Heart right ventricle (tissue), 16 donors: ENCODE measurements around the gene CA12. TPM values are rescaled to one million over a fixed set of nuclear protein-coding genes. Genes with fewer than 3 reads are reported as not detected.

Source experiments
- ATAC-seq, 8 donors: fragments of 200-7000 bp; cut with Tn5 transposase; one replicate each; pipeline ENCODE4 v1.9.1; 2020; ENCODE audit warnings: mild to moderate bottlenecking in 8 of 8, moderate library complexity in 8 of 8, moderate number of reproducible peaks in 1 of 8
- DNase-seq, 2 donors: peaks; one replicate each; pipeline ENCODE4 v3.0.0-alpha.2; 2020
- H3K27ac ChIP-seq, 10 donors: fragments of 200-600 bp; sonication (generic) in 2 of 10; one replicate each; pipeline versions ENCODE4 v1.5.0 to v1.8.0; 2020 to 2022; ENCODE audit warnings: mild to moderate bottlenecking in 3 of 10
- H3K27me3 ChIP-seq, 7 donors: fragments of 200-600 bp; one replicate each; pipeline ENCODE4 v1.8.0; 2021 to 2022; ENCODE audit warnings: mild to moderate bottlenecking in 2 of 7
- H3K36me3 ChIP-seq, 9 donors: fragments of 200-600 bp; sonication (generic) in 1 of 9; one replicate each; pipeline versions ENCODE4 v1.5.0 to v1.8.0; 2020 to 2022; ENCODE audit warnings: mild to moderate bottlenecking in 2 of 9
- H3K4me1 ChIP-seq, 9 donors: fragments of 200-600 bp; sonication (generic) in 1 of 9; one replicate each; pipeline versions ENCODE4 v1.5.0 to v1.8.0; 2020 to 2022; ENCODE audit warnings: mild to moderate bottlenecking in 4 of 9
- H3K4me3 ChIP-seq, 10 donors: fragments of 200-600 bp; sonication (generic) in 2 of 10; one replicate each; pipeline versions ENCODE4 v1.5.0 to v1.8.0; 2020 to 2022; ENCODE audit warnings: mild to moderate bottlenecking in 7 of 10, moderate library complexity in 2 of 10
- H3K9me3 ChIP-seq, 11 donors: fragments of 200-600 bp in 10 of 11; sonication (generic) in 2 of 11; one replicate each; pipeline versions ENCODE4 v1.5.0 to v1.8.0; 2013 to 2022; ENCODE audit warnings: mild to moderate bottlenecking in 2 of 11, control low read depth in 1 of 11, moderate library complexity in 1 of 11
- CTCF ChIP-seq, 9 donors: fragments of 200-600 bp; sonication (generic) in 2 of 9; IDR thresholded peaks; one replicate each; pipeline versions ENCODE4 v1.5.0 to v1.8.0; 2021 to 2022; ENCODE audit warnings: antibody characterized with exemption in 9 of 9, mild to moderate bottlenecking in 5 of 9, moderate library complexity in 1 of 9
- WGBS, 2 donors: extraction: QIAGEN DNeasy Blood & Tissue Kit; methylation state at CpG; one replicate each; pipeline ENCODE4 v1.1.7; 2013; ENCODE audit warnings: inconsistent platforms in 1 of 2; 5-methylcytosine and 5-hydroxymethylcytosine counted together
- intact Hi-C, 10 donors: fragments of 100-400 bp; cut with DNase I; formaldehyde crosslinking; loops; one replicate each; pipeline versions ENCODE4 v1.11.1 to v1.14.2; 2022
- polyA plus RNA-seq, 2 donors: library from polyadenylated mRNA; stranded (reverse); fragments of 200-250 nt; gene quantifications; one replicate each; pipeline ENCODE4 v1.2.3, GENCODE V29; 2013
- total RNA-seq, 10 donors: library from RNA; stranded (reverse); fragmentation: NEBNext Ultra II Directional in 3 of 10; extraction: Animal tissue kit (Norgen Biotek cat#: 25700) in 3 of 10; gene quantifications; one replicate each; pipeline versions ENCODE4 v1.2.1 to v1.2.4, GENCODE V29; 2021 to 2023
- donor health status: Arrhythmogenic right ventricular cardiomyopathy.
- donor health status: ischemic (EF 13 %, LVEDD 7.1; RV severe dilation, severe dysfunction).
- donor health status: healthy with polysubstance abuse.
- donor health status: DM: no; HTN: yes; CAD: no.
- donor health status: DM: no; HTN: no; CAD: no.
- donor health status: ischemic (EF 25% LVEDD 6.9; RV normal size, moderate dysfunction).
- donor health status: ischemic (EF 25% LVEDD 5.7; RV mildly dilated, moderate dysfunction).
- donor health status: healthy.
- donor health status: DM: yes; HTN: yes; CAD: no.
- donor health status: Ischemic cardiomyopathy.
- donor health status: ischemic (EF 35%, LVEDD 5.7; RV mildly dilated, moderate dysfunction).
- donor health status: nonischemic (EF 11% LVEDD 7.7; RV severe dilation, severe dysfunction).
- donor health status: DM: yes; HTN: yes; CAD: no.
- donor health status: PGD.
- donor health status: ischemic (EF 29% LVEDD 5.4; RV normal size, mild dysfunction).
- donor health status: nonischemic (EF 23%, LVEDD 6.1; RV moderate dilation, normal function).

The CA12 gene
- total and polyA plus RNA-seq, 12 donors, result 0.07 to 1.3 (median 0.15) TPM; not detected in 1

GRCh38 chr15:63395730-63396151, 14.1 kb upstream of the CA12 start:
- TF ChIP-seq CTCF (IDR thresholded peaks at IDR 0.05), result no peak
- DNase-seq, result no peak
- Histone ChIP-seq H3K4me1 (peaks cover 0 to 9% (median 1%) of the 10 kb centered on the region in 9 donors), H3K4me3 (no peak overlapping the region), H3K9me3 (no peaks in the 10 kb centered on the region), H3K36me3 (no peaks in the 10 kb centered on the region), H3K27ac (no peak overlapping the region), H3K27me3 (no peaks in the 10 kb centered on the region)
- ATAC-seq, result no peak
- WGBS, 2 donors, result 77 to 89% methylated on average over 4 of the region's 4 CpGs
- intact Hi-C loops, result no loop called here

GRCh38 chr15:63392361-63393009, 10.8 kb upstream of the CA12 start:
- no peak for DNase-seq
- no peak overlapping the region for H3K4me3 ChIP-seq
- no peak overlapping the region for H3K27ac ChIP-seq
- ATAC-seq, result no peak
- 48 to 69% methylated on average over 7 of the region's 7 CpGs for WGBS, 2 donors
- peaks cover 0 to 9% (median 0%) of the 10 kb centered on the region in 7 donors for H3K27me3 ChIP-seq
- no peaks in the 10 kb centered on the region for H3K36me3 ChIP-seq
- H3K4me1 ChIP-seq, result peaks cover 0 to 13% (median 3%) of the 10 kb centered on the region in 9 donors
- no peaks in the 10 kb centered on the region for H3K9me3 ChIP-seq
- no peak for TF ChIP-seq CTCF (IDR thresholded peaks at IDR 0.05)
- intact Hi-C loops, result no loop called here

- DNase-seq, result no peak
- Histone ChIP-seq H3K27me3 (peaks cover 0 to 9% (median 0%) of the 10 kb centered on the region in 7 donors), H3K4me3 (no peak overlapping the region), H3K4me1 (peaks cover 0 to 13% (median 3%) of the 10 kb centered on the region in 9 donors), H3K9me3 (no peaks in the 10 kb centered on the region), H3K27ac (no peak overlapping the region), H3K36me3 (no peaks in the 10 kb centered on the region)
- WGBS, 2 donors, result 89 to 93% methylated on average over 6 of the region's 6 CpGs
- intact Hi-C loops, result no loop called here
- TF ChIP-seq CTCF (IDR thresholded peaks at IDR 0.05), result no peak
- no peak for ATAC-seq
Measured at GRCh38 chr15:63391669-63392360, 10.2 kb upstream of the CA12 start.

- ATAC-seq (peak in 1 of 8 donors; percentile 24), DNase-seq (no peak)
- H3K4me1 ChIP-seq, result peaks cover 0 to 13% (median 3%) of the 10 kb centered on the region in 9 donors
- H3K9me3 ChIP-seq, result no peaks in the 10 kb centered on the region
- no peak for TF ChIP-seq CTCF (IDR thresholded peaks at IDR 0.05)
- no peak overlapping the region for H3K27ac ChIP-seq
- H3K36me3 ChIP-seq, result no peaks in the 10 kb centered on the region
- intact Hi-C loops, result no loop called here
- H3K4me3 ChIP-seq, result no peak overlapping the region
- WGBS, 2 donors, result 53 to 55% methylated on average over 3 of the region's 3 CpGs
- peaks cover 0 to 9% (median 0%) of the 10 kb centered on the region in 7 donors for H3K27me3 ChIP-seq
Measured at GRCh38 chr15:63390689-63391088, 9.0 kb upstream of the CA12 start.
